Chondrocyte (in vitro differentiated cells): ENCODE measurements around the gene GTF3A. TPM values are rescaled to one million over a fixed set of nuclear protein-coding genes. Genes with fewer than 3 reads are reported as not detected.
A peak's percentile ranks its signal among the peaks of the same experiment; 100 is the strongest.

ENCODE experiments used
- DNase-seq: peaks from one replicate; pipeline ENCODE4 v3.0.0; 2021; ENCODE audit warnings: mixed read lengths, low spot score
- H3K27ac Mint-ChIP-seq: one replicate; pipeline ENCODE4 v1.8.0; 2021; ENCODE audit warnings: mild to moderate bottlenecking, moderate library complexity, mixed read lengths; ENCODE audit not compliant: unreplicated experiment
- H3K27me3 Mint-ChIP-seq: 2 replicates; pipeline ENCODE4 v1.8.0; 2021; ENCODE audit warnings: low read depth, mixed read lengths
- H3K36me3 Mint-ChIP-seq: 2 replicates; pipeline ENCODE4 v1.8.0; 2021; ENCODE audit warnings: low read depth, mixed read lengths
- H3K4me1 Mint-ChIP-seq: 2 replicates; pipeline ENCODE4 v1.8.0; 2021; ENCODE audit warnings: low read depth, mild to moderate bottlenecking, mixed read lengths
- H3K4me3 Mint-ChIP-seq: one replicate; pipeline ENCODE4 v1.8.0; 2021; ENCODE audit warnings: mild to moderate bottlenecking, moderate library complexity, mixed read lengths; ENCODE audit not compliant: unreplicated experiment
- H3K9me3 Mint-ChIP-seq: 2 replicates; pipeline ENCODE4 v1.8.0; 2021; ENCODE audit warnings: low read depth, mixed read lengths
- CTCF ChIP-seq: fragments of 200-600 bp; sonication (generic); IDR thresholded peaks from 2 replicates; pipeline ENCODE4 v1.5.0; 2021; ENCODE audit warnings: antibody characterized with exemption, mild to moderate bottlenecking, moderate library complexity
- total RNA-seq: library from RNA; stranded (reverse); gene quantifications from 3 replicates; pipeline ENCODE4 v1.2.1, GENCODE V29; 2021

GTF3A gene
- total RNA-seq, 1 donor from 2014 or later: 74.7 TPM

GRCh38 chr13:27379694-27380641 lies 44.5 kb upstream of the GTF3A start:
- H3K27ac Mint-ChIP-seq: no peak overlapping the region
- peak; percentile 79 for TF ChIP-seq CTCF
- H3K27me3 Mint-ChIP-seq: peaks cover 30% of the 10 kb centered on the region
- DNase-seq: no peak
- no peaks in the 10 kb centered on the region for H3K9me3 Mint-ChIP-seq
- H3K4me1 Mint-ChIP-seq: no peaks in the 10 kb centered on the region
- H3K4me3 Mint-ChIP-seq: no peak overlapping the region
- no peaks in the 10 kb centered on the region for H3K36me3 Mint-ChIP-seq

- Mint-ChIP-seq H3K4me3 (no peak overlapping the region), H3K27me3 (peaks cover 36% of the 10 kb centered on the region), H3K9me3 (no peaks in the 10 kb centered on the region), H3K36me3 (no peaks in the 10 kb centered on the region), H3K4me1 (no peaks in the 10 kb centered on the region), H3K27ac (no peak overlapping the region)
- no peak for DNase-seq
- TF ChIP-seq CTCF: no peak
These were observed 42.8 kb upstream of the GTF3A start for GRCh38 chr13:27381601-27382000.

- H3K36me3 Mint-ChIP-seq: no peaks in the 10 kb centered on the region
- no peak overlapping the region for H3K27ac Mint-ChIP-seq
- no peak overlapping the region for H3K4me3 Mint-ChIP-seq
- peaks cover 45% of the 10 kb centered on the region for H3K27me3 Mint-ChIP-seq
- no peak for DNase-seq
- H3K4me1 Mint-ChIP-seq: no peaks in the 10 kb centered on the region
- no peak for TF ChIP-seq CTCF
- H3K9me3 Mint-ChIP-seq: no peaks in the 10 kb centered on the region
These were observed 41.1 kb upstream of the GTF3A start for GRCh38 chr13:27383104-27383921.

GRCh38 chr13:27384285-27384684 lies 40.1 kb upstream of the GTF3A start:
- Mint-ChIP-seq H3K36me3 (no peaks in the 10 kb centered on the region), H3K4me1 (no peaks in the 10 kb centered on the region), H3K9me3 (no peaks in the 10 kb centered on the region), H3K27ac (no peak overlapping the region), H3K27me3 (peaks cover 46% of the 10 kb centered on the region), H3K4me3 (no peak overlapping the region)
- TF ChIP-seq CTCF: no peak
- DNase-seq: no peak

- no peak for DNase-seq
- no peaks in the 10 kb centered on the region for H3K36me3 Mint-ChIP-seq
- H3K4me3 Mint-ChIP-seq: no peak overlapping the region
- no peaks in the 10 kb centered on the region for H3K4me1 Mint-ChIP-seq
- peaks cover 51% of the 10 kb centered on the region for H3K27me3 Mint-ChIP-seq
- no peak overlapping the region for H3K27ac Mint-ChIP-seq
- H3K9me3 Mint-ChIP-seq: no peaks in the 10 kb centered on the region
- no peak for TF ChIP-seq CTCF
These were observed 36.2 kb upstream of the GTF3A start for GRCh38 chr13:27388241-27388640.
